Measurements from ENCODE around the gene BTBD7. TPM values are rescaled to one million over a fixed set of nuclear protein-coding genes. Genes with fewer than 3 reads are reported as not detected.

The BTBD7 gene
- total RNA-seq, 1 donor from 2014 or later = 17.9 TPM

- no peak for DNase-seq (ENCODE audit: low spot score)
- H3K27me3 Mint-ChIP-seq (ENCODE audit: low read depth) = no peaks in the 10 kb centered on the region
- intact Hi-C loops (cut with micrococcal nuclease) = no loop called here
- no peaks in the 10 kb centered on the region for H3K4me1 Mint-ChIP-seq (ENCODE audit: low read depth)
- no peaks in the 10 kb centered on the region for H3K36me3 Mint-ChIP-seq (ENCODE audit: low read depth)
- no peak overlapping the region for H3K27ac Mint-ChIP-seq
- no peak overlapping the region for H3K4me3 Mint-ChIP-seq (ENCODE audit: low read depth)
- H3K9me3 Mint-ChIP-seq = peaks cover 8% of the 10 kb centered on the region
Measured at GRCh38 chr14:93343266-93343665, 10.4 kb upstream of the BTBD7 start.

DNA sequence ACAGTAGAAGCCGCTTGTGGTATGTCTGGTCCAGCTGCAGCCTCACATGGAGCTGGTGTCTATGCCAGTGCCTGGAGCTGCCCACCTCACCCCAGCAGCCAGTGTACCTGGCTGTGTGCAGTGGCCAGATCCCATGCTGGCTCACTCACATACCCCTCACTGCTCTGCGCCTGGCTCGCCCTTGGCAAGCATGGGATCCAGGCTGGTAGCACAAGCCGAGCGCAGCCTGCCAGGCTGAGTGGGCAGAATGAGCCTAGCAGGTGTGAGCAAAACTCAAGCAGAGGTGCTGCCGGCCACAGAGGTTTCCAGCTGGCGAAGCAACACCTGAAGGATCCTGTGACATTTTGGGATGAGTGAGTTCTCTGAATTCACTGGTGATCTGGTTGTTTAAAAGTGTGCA, 5.0 kb upstream of the BTBD7 start:
- no peak overlapping the region for H3K27ac Mint-ChIP-seq
- peaks cover 17% of the 10 kb centered on the region for H3K9me3 Mint-ChIP-seq
- H3K4me3 Mint-ChIP-seq (ENCODE audit: low read depth) = no peak overlapping the region
- peaks cover 6% of the 10 kb centered on the region for H3K4me1 Mint-ChIP-seq (ENCODE audit: low read depth)
- DNase-seq (ENCODE audit: low spot score) = no peak
- no peaks in the 10 kb centered on the region for H3K27me3 Mint-ChIP-seq (ENCODE audit: low read depth)
- H3K36me3 Mint-ChIP-seq (ENCODE audit: low read depth) = no peaks in the 10 kb centered on the region
- intact Hi-C loops (cut with micrococcal nuclease) = loop anchor here (10.0 kb wide), 1 partner anchor 223 kb away; the partner anchor contains the start of gene ITPK1

DNA sequence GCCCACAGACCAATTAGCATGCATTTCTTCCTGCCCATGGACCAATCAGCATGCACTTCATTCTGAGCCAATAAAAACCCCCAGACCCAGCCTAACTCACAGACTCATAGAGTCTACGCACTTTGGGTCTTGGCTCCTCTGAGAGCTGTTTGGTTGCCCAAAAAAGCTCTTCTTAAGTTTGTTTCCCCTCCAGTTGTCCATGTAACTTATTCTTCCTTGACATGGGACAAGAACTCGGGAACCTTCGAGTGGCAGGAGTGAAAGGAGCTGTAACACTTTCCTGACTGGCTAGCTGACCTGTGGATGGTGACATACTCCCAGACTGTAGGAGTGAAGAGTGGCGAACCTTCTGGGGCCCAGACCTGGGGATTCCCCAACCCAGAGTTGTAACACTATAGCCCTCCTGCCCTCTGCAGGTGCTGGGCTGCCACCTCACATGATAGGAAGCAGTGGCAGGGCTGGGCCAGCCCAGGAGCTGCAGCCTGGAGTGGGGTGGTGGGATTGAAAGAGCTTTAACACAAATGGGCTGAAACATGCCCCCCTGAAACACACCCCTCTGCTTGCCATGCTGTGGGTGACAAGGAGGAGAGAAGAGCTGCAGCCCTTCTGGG, 4.4 kb upstream of the BTBD7 start:
- Mint-ChIP-seq H3K4me3 (ENCODE audit: low read depth) (no peak overlapping the region), H3K27me3 (ENCODE audit: low read depth) (no peaks in the 10 kb centered on the region), H3K36me3 (ENCODE audit: low read depth) (no peaks in the 10 kb centered on the region), H3K9me3 (peaks cover 12% of the 10 kb centered on the region), H3K4me1 (ENCODE audit: low read depth) (peaks cover 6% of the 10 kb centered on the region), H3K27ac (no peak overlapping the region)
- DNase-seq (ENCODE audit: low spot score) = no peak
- intact Hi-C loops (cut with micrococcal nuclease) = loop anchor here (10.0 kb wide), 1 partner anchor 222 kb away; the partner anchor contains the start of gene ITPK1

DNA sequence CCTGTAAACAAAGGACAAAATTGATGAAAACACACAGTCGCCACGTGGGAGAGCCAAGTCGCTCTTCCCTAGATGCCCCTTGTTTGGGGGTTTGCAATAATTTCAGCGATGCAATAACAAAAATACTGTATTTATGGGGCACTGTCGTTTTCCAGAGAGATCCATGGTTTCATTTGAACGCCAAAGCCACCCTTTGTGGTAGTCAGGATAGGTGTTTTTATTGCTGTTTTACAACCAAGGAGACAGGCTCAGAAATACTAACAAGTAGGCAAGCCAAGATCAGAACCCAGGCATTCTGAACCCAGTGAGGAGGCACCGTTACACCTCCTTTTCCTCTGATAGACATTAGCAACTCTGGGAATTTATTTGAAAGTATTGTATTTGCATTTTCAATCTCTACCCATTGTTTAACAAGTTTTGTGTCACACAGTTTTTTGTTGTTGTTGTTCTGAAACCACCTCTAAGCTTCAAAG, 831 bp upstream of the BTBD7 start:
- DNase-seq (ENCODE audit: low spot score) = no peak
- Mint-ChIP-seq H3K36me3 (ENCODE audit: low read depth) (peaks cover 2% of the 10 kb centered on the region), H3K27ac (peak overlapping the region; percentile 92), H3K27me3 (ENCODE audit: low read depth) (no peaks in the 10 kb centered on the region), H3K9me3 (peaks cover 9% of the 10 kb centered on the region), H3K4me1 (ENCODE audit: low read depth) (peaks cover 30% of the 10 kb centered on the region), H3K4me3 (ENCODE audit: low read depth) (peak overlapping the region; percentile 85)
- intact Hi-C loops (cut with micrococcal nuclease) = loop anchor here (1.0 to 10.0 kb wide), 2 partner anchors 126 to 219 kb away; partner anchors contain the start of genes GON7, ITPK1 and UBR7

GRCh38 chr14:93332397-93332852, 411 bp downstream of the BTBD7 start:
- H3K4me1 Mint-ChIP-seq (ENCODE audit: low read depth) = peaks cover 30% of the 10 kb centered on the region
- DNase-seq (ENCODE audit: low spot score) = peak; percentile 37

GRCh38 chr14:93331728-93332396, 974 bp downstream of the BTBD7 start:
- no peaks in the 10 kb centered on the region for H3K27me3 Mint-ChIP-seq (ENCODE audit: low read depth)
- peaks cover 2% of the 10 kb centered on the region for H3K36me3 Mint-ChIP-seq (ENCODE audit: low read depth)
- H3K9me3 Mint-ChIP-seq = peaks cover 3% of the 10 kb centered on the region
- H3K4me3 Mint-ChIP-seq (ENCODE audit: low read depth) = peak overlapping the region; percentile 89
- intact Hi-C loops (cut with micrococcal nuclease) = loop anchor here (10.0 kb wide), 1 partner anchor 217 kb away; the partner anchor contains the start of gene ITPK1
- peak overlapping the region; percentile 79 for H3K27ac Mint-ChIP-seq
- peaks cover 30% of the 10 kb centered on the region for H3K4me1 Mint-ChIP-seq (ENCODE audit: low read depth)
- no peak for DNase-seq (ENCODE audit: low spot score)

More at GRCh38 chr14:93332397-93332852, 411 bp downstream of the BTBD7 start:
- Mint-ChIP-seq H3K27me3 (ENCODE audit: low read depth) (no peaks in the 10 kb centered on the region), H3K4me3 (ENCODE audit: low read depth) (peak overlapping the region; percentile 89), H3K9me3 (peaks cover 8% of the 10 kb centered on the region), H3K36me3 (ENCODE audit: low read depth) (peaks cover 2% of the 10 kb centered on the region), H3K27ac (no peak overlapping the region)
- intact Hi-C loops (cut with micrococcal nuclease) = loop anchor here (10.0 kb wide), 1 partner anchor 218 kb away; the partner anchor contains the start of gene ITPK1

DNA sequence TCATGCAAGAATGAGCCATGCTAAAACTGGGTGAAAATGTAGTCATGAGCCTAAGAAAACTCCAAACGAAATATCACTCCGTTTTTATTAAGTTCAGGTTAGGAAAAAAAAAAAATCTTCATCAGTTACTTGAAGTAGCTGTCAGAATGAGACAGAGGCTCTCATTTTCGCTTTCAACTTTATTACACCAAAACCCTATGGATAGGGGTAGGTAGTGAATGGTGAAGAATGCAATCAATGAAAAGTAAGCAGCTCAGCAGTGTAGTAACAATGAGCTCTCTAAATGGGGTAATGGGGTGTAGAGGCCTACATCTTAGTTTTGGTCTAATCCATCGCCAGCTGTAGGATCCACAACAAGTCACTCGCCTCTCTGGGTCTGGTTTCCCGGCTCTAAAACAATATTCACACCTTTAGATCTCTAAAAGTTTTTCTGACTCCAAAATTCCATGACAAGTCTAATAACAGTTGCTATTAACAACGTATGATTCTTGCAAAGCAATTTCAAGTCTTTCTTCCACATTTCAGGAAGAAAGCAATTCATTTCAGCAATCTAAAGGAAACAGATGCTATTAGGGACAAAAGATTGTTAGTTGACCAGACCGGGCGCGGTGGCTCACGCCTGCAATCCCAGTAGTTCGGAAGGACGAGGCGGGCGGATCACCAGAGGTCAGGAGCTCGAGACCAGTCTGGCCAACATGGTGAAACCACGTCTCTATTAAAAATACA, 1.7 kb downstream of the BTBD7 start:
- intact Hi-C loops (cut with micrococcal nuclease) = loop anchor here (10.0 kb wide), 1 partner anchor 216 kb away; the partner anchor contains the start of gene ITPK1
- Mint-ChIP-seq H3K4me3 (ENCODE audit: low read depth) (peak overlapping the region; percentile 89), H3K27me3 (ENCODE audit: low read depth) (no peaks in the 10 kb centered on the region), H3K9me3 (no peaks in the 10 kb centered on the region), H3K36me3 (ENCODE audit: low read depth) (peaks cover 2% of the 10 kb centered on the region), H3K4me1 (ENCODE audit: low read depth) (peaks cover 30% of the 10 kb centered on the region), H3K27ac (no peak overlapping the region)
- no peak for DNase-seq (ENCODE audit: low spot score)

- Mint-ChIP-seq H3K4me3 (ENCODE audit: low read depth) (peak overlapping the region; percentile 89), H3K36me3 (ENCODE audit: low read depth) (peaks cover 2% of the 10 kb centered on the region), H3K27ac (no peak overlapping the region), H3K4me1 (ENCODE audit: low read depth) (peaks cover 30% of the 10 kb centered on the region), H3K9me3 (no peaks in the 10 kb centered on the region), H3K27me3 (ENCODE audit: low read depth) (no peaks in the 10 kb centered on the region)
- intact Hi-C loops (cut with micrococcal nuclease) = loop anchor here (10.0 kb wide), 1 partner anchor 216 kb away; the partner anchor contains the start of gene ITPK1
- no peak for DNase-seq (ENCODE audit: low spot score)
Measured at GRCh38 chr14:93330609-93331000, 2.2 kb downstream of the BTBD7 start.

- intact Hi-C loops (cut with micrococcal nuclease) = loop anchor here (10.0 kb wide), 1 partner anchor 215 kb away; the partner anchor contains the start of gene ITPK1
- H3K4me1 Mint-ChIP-seq (ENCODE audit: low read depth) = peaks cover 30% of the 10 kb centered on the region
- peaks cover 2% of the 10 kb centered on the region for H3K36me3 Mint-ChIP-seq (ENCODE audit: low read depth)
- no peaks in the 10 kb centered on the region for H3K9me3 Mint-ChIP-seq
- H3K27me3 Mint-ChIP-seq (ENCODE audit: low read depth) = no peaks in the 10 kb centered on the region
- no peak overlapping the region for H3K27ac Mint-ChIP-seq
- no peak overlapping the region for H3K4me3 Mint-ChIP-seq (ENCODE audit: low read depth)
- DNase-seq (ENCODE audit: low spot score) = no peak
Measured at GRCh38 chr14:93329965-93330608, 2.7 kb downstream of the BTBD7 start.

DNA sequence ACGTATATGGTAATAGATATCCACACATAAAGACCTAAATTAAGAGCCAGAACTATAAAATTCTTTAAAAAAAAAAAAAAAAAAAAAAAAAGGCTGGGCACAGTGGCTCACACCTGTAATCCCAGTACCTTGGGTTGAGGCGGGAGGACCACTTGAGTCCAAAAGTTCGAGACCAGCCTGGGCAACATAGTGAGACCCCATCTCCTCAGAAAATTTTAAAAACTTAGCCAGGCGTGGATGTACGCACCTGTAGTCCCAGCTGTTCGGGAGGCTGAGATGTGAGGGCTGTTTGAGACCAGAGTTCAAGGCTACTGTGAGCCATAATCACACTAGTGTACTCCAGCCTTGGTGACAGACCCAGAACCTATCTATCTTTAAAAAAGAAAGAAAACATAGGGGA, 4.3 kb downstream of the BTBD7 start:
- Mint-ChIP-seq H3K36me3 (ENCODE audit: low read depth) (peaks cover 11% of the 10 kb centered on the region), H3K27ac (no peak overlapping the region), H3K9me3 (no peaks in the 10 kb centered on the region), H3K4me3 (ENCODE audit: low read depth) (no peak overlapping the region), H3K27me3 (ENCODE audit: low read depth) (no peaks in the 10 kb centered on the region), H3K4me1 (ENCODE audit: low read depth) (peaks cover 24% of the 10 kb centered on the region)
- intact Hi-C loops (cut with micrococcal nuclease) = no loop called here
- no peak for DNase-seq (ENCODE audit: low spot score)

DNA sequence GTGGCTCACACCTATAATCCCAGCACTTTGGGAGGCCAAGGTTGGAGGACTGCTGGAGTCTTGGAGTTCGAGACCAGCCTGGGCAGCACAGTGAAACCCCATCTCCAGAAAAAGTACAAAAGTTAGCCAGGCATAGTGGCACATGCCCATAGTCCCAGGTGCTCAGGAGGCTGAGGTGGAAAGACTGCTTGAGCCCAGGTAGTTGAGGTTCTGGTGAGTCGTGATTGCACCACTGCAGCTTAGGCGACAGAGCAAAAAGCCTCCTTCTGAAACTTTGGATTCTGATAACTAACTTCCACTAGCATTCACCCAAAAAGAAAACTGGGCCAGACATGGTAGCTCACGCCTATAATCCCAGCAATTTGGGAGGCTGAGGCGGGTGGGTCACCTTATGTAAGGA, 6.6 kb downstream of the BTBD7 start:
- Mint-ChIP-seq H3K27me3 (ENCODE audit: low read depth) (no peaks in the 10 kb centered on the region), H3K9me3 (no peaks in the 10 kb centered on the region), H3K36me3 (ENCODE audit: low read depth) (peaks cover 12% of the 10 kb centered on the region), H3K27ac (no peak overlapping the region), H3K4me1 (ENCODE audit: low read depth) (peaks cover 17% of the 10 kb centered on the region), H3K4me3 (ENCODE audit: low read depth) (no peak overlapping the region)
- DNase-seq (ENCODE audit: low spot score) = no peak
- intact Hi-C loops (cut with micrococcal nuclease) = no loop called here

- Mint-ChIP-seq H3K4me1 (ENCODE audit: low read depth) (peaks cover 12% of the 10 kb centered on the region), H3K27ac (no peak overlapping the region), H3K27me3 (ENCODE audit: low read depth) (no peaks in the 10 kb centered on the region), H3K4me3 (ENCODE audit: low read depth) (no peak overlapping the region), H3K9me3 (no peaks in the 10 kb centered on the region), H3K36me3 (ENCODE audit: low read depth) (peaks cover 12% of the 10 kb centered on the region)
- intact Hi-C loops (cut with micrococcal nuclease) = no loop called here
- no peak for DNase-seq (ENCODE audit: low spot score)
Measured at GRCh38 chr14:93323600-93324174, 9.1 kb downstream of the BTBD7 start.

Measured in activated T-helper 2 cell treated with anti-CD3 and anti-CD28 coated beads, Interferon-gamma antibody, Interleukin-2, Interleukin-4, amounts not matched to agents 10 μg/mL and 5 μg/mL and 100 μg/mL, durations not matched to agents 14 hours and 24 hours and 36 hours (primary cell).